ENCODE results near the gene SHISA9.

SHISA9 gene

GRCh38 chr16:13081825-13082331, 180.5 kb downstream of the SHISA9 start:
- DNase-seq = no peak

- no peak for DNase-seq
Observed at GRCh38 chr16:13083681-13084080, 182.3 kb downstream of the SHISA9 start.

- no peak for DNase-seq
Observed at GRCh38 chr16:13084331-13084730, 182.9 kb downstream of the SHISA9 start.

DNA sequence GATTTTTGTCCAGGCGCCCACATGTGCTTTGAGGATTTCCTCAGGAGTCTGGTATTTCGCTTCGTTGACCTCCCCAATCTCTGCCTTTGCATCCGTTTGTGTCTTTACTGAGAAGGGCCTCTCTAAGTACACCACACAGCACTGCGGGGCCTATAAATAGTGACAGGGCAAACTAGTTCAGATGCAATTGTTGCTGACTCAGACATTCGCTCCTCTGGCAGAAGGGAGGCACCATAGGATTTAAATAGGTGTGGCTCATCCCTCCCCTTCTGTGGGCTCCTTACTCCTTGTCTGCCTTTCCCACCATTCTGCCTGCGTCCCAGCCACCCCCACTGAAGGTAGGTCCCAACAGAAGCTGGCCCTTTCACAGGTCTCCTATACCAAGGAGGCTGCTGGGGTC, 192.3 kb downstream of the SHISA9 start:
- DNase-seq = no peak

- DNase-seq = no peak
Observed at GRCh38 chr16:13095061-13095460, 193.7 kb downstream of the SHISA9 start.

DNA sequence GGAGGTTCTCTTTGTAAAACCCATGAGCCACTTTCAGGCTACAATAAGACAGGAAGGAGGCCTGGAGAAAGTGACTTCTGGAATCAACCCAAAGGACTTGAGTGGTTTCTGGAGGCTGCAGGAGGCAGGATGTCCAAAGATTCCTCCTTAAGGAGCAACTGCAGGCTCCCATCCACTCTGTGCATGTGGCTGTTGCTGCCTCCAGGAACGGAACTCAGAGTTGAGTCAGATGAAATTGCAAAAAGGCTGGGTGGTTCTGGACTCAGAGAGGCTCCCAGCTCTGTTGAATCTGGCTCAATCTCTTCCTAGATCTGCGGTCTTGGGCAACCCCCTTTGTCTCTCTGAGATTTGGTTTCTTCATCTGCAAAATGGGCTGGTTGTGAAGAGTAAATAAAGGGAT, 197.1 kb downstream of the SHISA9 start:
- DNase-seq = no peak

GRCh38 chr16:13099822-13100221, 198.4 kb downstream of the SHISA9 start:
- DNase-seq = no peak

DNA sequence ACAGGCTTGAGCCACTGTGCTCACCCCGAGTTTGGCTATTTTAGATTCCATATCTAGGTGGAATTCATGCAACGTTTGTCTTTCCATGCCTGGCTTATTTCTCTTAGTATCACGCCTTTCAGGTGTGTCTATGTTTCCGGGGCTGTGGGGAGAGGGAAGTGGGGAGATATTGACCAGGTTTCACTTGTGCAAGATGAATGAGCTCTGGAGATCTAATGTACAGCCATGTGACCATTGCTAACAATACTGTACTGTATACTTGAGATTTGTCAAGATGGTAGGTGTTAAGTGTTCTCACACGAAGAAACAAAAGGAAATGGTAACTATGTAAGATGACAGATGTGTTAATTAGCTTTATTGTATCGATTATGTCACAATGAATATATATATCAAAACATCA, 199.6 kb downstream of the SHISA9 start:
- no peak for DNase-seq

DNA sequence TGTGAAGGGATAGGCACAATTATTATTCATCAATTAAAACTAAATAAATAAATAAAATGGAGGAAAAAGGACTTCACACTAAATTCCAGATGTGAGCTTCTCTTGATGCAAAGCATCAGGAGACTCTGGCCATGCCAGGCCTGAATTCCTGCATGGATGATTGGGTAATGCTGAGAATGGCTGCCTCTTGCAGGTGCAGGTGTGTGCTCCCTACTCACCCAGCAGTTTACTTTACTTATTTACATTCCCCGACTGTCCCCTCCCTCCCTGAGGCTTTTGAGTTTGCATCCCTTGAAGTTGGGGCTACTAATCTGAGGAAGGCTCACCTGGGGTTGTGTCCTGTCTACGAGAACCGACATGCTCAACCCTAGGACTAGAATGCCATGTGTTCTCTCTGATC, 200.4 kb downstream of the SHISA9 start:
- no peak for DNase-seq

DNA sequence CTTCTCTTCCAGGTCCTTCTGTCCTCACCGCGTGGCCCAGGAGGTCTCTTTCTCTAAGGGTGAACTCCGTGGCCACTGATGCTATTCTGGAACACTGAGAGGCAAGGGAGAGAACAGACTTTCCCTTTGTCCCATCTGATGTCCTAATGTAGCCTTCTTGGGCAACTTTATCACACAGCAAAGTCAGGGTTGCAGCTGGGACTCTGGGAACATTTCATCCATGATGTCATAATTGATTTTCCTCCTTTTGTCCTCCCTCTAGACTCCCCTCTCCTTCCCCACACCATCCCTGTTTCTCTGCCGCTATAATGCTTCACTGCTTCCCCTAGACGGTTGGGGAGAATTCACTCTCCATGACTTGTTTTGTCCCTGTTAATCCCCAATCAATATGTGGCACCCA, 201.0 kb downstream of the SHISA9 start:
- no peak for DNase-seq

- no peak for DNase-seq
Observed at GRCh38 chr16:13103831-13104530, 202.6 kb downstream of the SHISA9 start.

- no peak for DNase-seq
Observed at GRCh38 chr16:13104772-13105171, 203.4 kb downstream of the SHISA9 start.

GRCh38 chr16:13105427-13105826, 204.0 kb downstream of the SHISA9 start:
- no peak for DNase-seq

DNA sequence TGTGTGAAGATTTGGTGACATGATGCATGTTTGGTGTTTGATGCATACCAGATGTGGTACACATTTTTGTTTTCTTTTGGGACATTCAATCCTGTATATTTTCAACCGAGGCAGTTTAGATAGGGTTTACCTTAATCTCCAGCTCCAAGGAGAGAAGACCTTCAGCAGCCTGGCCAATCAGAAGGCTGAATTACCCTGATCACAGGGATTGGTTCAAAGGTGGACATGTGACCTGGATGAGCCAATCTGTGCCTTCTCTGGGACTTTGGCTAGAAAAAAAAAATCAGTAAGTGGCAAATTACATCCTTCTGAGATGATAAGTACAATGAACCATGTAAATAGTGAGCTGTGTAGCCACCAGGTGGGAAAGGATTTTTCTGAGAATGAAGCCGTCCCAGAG, 205.1 kb downstream of the SHISA9 start:
- no peak for DNase-seq

DNA sequence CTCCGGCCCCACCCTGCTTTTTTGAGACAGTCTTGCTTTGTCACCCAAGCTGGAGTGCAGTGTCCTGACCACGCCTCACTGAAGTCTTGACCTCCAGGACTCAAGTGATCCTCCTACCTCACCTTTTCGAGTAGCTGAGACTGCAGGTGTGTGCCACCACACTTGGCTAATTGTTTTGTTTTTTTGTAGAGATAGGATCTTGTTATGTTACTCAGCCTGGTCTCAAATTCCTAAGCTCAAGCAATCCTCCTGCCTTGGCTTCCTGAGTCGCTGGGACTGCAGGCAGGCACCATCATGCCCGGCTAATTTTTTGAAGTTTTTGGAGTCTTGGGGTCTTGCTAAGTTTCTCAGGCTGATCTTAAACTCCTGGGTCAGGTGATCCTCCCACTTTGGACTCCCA, 206.7 kb downstream of the SHISA9 start:
- no peak for DNase-seq

DNA sequence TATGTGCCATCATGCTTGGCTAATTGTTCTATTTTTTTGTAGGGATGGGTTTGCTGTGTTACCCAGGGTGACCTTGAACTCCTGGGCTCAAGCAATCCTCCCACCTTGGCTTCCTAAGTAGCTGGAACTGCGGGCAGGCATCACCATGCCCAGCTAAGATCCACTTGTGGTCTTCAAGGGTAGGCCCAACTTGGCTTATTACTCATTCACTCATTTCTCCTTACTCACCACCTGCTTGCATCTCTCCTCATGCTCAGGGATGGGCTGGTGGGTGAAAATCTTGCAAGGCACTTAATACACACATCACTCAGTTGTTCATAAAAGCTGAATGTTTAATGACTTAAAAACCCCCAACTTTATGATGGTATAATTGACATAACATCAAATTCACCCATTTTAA, 207.8 kb downstream of the SHISA9 start:
- no peak for DNase-seq

DNA sequence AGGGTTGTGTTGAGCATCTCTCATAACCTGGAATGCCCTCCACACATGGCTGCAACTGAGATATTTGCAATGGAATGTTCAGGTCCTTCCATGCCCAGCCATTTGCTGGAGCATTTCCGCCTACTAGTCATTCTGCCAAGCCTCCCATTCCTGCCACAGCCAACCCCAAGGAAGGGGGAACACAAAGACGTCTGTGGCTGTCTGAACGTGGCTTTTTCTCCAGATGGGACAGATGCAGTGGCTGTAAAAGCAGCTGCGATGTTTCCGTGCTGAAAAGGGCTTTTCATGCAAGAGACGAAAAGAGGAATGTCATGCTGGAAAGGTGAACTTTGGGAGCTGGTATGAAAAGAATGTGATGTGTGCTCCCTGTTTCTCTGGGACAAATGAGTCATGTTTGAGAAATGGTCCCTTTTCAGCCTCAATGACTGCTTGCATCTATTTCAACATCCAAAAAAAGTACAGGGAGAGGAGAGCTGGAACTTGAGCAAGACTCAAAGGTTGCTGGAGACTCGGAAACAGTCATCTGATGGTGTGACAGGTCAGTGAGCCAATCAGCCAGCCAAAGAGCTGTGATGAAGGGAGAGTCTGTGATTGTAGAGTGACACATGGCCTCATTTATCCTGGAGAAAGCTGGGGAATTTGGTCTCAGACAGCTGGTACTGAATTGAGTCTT, 208.9 kb downstream of the SHISA9 start:
- no peak for DNase-seq

GRCh38 chr16:13111747-13112146, 210.3 kb downstream of the SHISA9 start:
- DNase-seq = no peak

DNA sequence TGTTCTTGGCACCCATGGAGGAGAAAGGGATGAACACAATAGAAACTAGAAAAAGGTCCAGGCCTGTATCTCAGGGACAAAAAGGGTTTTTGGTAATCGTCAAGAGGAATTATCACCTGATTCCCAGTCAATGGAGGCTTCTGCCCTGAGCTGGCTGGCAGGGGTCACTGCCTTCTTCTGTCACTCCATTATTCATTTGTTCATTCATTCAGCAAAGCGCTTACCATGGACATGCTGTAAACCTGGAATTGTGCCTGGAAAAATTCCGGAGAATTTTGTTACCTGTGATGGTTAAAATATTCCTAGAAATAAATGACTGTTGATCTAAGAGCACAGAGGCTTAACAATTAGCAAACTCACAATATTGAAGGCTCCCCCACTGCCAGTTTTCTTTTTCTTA, 212.3 kb downstream of the SHISA9 start:
- no peak for DNase-seq

DNA sequence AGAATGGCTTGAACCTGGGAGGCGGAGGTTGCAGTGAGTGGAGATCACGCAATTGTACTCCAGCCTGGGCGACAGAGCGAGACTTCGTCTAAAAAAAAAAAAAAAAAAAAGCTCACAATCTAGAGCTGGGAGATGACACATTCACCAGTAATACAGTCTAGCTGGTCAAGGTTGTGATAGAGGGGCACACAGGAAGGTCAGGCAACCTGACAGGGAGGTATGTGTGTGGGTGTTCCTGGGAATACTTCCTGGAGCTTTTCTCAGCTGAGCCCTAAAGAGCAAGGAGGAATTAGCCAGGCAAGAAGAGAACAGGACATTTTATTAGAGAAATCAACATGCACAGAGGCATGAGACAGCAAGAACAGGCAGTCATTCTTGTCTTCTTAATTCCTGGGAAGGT, 216.7 kb downstream of the SHISA9 start:
- DNase-seq = no peak

DNA sequence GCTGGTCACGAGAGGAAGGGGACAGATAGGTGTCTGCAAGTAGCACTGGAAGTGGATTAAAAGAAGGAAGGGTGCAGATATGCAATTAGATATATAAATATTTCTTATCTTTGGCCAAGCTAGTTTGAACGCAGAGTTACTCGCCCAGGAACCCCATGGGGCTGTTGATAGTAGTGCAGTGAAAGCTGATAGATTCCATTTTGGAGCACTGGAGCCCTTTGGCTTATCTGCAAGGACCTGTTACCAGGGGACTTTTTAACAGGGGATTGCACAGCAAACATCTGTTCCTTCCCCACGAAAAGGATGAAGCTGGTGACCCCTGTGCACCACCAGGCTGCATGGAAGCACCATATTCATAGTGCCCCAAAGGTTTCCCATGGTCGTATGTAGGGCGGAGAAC, 218.7 kb downstream of the SHISA9 start:
- no peak for DNase-seq

GRCh38 chr16:13120557-13120956, 219.2 kb downstream of the SHISA9 start:
- DNase-seq = no peak

GRCh38 chr16:13123991-13124390, 222.6 kb downstream of the SHISA9 start:
- no peak for DNase-seq

DNA sequence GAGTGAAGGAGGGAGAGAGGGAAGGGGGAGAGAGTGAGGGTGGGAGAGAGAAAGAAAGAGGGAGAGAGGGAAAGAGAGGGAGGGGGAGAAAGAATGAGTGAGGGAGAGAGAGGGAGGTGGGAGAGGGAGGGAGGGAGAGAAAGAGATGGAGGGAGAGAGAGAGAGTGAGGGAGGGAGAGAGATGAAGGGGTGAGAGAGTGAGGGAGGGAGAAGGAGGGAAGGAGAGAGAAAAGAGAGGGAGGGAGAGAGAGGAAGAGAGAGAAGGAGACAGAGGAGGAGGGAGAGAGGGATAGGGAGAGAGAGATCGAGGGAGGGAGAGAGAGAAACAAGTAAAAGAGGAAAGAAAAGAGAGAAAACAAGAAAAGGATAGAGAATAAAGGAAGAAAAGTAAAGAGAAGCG, 225.7 kb downstream of the SHISA9 start:
- no peak for DNase-seq

GRCh38 chr16:13130586-13130985, 229.2 kb downstream of the SHISA9 start:
- no peak for DNase-seq

Data from activated naive CD4-positive, alpha-beta T cell treated with Interleukin-2 at 50 U/mL for 16 hours (primary cell).